ENCODE results near the gene PHACTR1.

- TF ChIP-seq REST (IDR thresholded peaks at IDR 0.05) (no peak), YY1 (IDR thresholded peaks at IDR 0.05) (no peak), CTCF (IDR thresholded peaks at IDR 0.05; ENCODE audit: low read depth, low read length, missing input control) (no peak), MAX (IDR thresholded peaks at IDR 0.05) (no peak), ATF3 (IDR thresholded peaks at IDR 0.05) (no peak), SP1 (IDR thresholded peaks at IDR 0.05) (no peak), EGR1 (IDR thresholded peaks at IDR 0.05; ENCODE audit: low read depth in 2 of 2) (no peak), RAD21 (IDR thresholded peaks at IDR 0.05) (no peak), GABPA (IDR thresholded peaks at IDR 0.05 in 1 of 2, conservative IDR thresholded peaks at IDR 0.05 in 1 of 2) (no peak)
Measured at GRCh38 chr6:12931639-12932038, 215.1 kb downstream of the PHACTR1 start.

All from liver (tissue), 3 donors.